A549 treated with Mapracorat at 1 μM for 4 hours (cell line): Measurements from ENCODE around the gene SMYD1. TPM values are rescaled to one million over a fixed set of nuclear protein-coding genes. Genes with fewer than 3 reads are reported as not detected.

Experiments used
- total RNA-seq: library from RNA; stranded (reverse); fragments of 200-300 nt; extraction: Qiagen RNA extraction; gene quantifications from 5 replicates; pipeline ENCODE4 v1.2.3, GENCODE V29; 2022

Gene SMYD1
- total RNA-seq: not detected in 5 replicates

DNA sequence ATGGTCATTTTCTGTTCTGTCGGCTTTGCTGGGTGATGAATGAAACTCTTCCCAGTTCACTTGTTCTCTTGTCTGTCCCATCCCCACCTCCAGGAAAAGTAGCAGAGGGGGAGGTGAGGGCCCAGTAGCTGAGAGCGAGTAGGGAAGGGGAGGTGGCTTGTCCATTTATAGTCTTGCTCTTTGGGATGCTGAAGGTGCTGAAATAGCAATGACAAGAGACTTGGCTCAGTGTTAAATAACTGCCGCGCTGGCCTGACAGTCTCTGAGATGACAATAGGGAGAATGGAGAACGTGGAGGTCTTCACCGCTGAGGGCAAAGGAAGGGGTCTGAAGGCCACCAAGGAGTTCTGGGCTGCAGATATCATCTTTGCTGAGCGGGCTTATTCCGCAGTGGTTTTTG lies at the start of gene SMYD1:
Gene SMYD1 (plus strand): TSS at position 228 of the 400 bp plus-strand sequence. CDS start 40 bp downstream, at position 268.

DNA sequence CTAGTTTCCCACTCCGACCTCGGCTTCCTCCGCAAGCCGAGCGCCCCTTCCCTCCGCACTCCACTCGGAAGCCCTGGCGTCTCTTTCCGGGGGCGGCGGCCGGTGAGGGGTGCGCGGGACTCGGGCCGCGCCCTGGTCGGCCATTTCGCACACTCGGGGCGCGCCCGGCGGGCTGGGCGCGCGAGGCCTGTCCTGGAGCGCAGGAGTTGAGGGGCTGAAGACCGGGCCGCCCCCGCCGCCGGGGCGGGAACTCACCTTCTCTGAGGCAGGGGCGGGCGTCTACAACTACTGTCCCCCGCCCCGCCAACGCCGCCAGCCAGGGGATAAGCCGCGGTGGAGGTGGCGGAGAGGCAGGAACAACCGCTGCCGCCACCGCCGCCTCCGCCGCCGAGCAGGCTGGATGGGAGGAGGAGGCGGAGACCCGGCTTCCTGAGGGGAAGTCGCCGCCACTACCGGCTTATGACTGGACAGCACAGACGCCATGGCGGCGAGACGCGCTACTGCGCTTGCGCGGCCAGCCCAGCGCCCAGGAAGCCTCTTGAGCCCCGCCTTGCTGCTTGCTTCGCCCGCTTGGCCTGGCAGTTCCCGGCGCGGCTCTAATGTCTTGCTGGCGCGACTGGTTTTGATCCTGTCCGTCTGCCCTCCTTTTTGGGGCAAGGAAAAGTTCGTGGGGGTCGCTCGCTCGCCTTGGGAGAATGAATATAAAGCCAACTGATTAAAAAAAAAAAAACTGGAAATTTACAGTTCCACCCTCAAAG lies 12.1 kb upstream of the SMYD1 start, which contains the start of gene KRCC1:
Gene KRCC1 (minus strand): TSS at position 413 of the 758 bp plus-strand sequence. CDS start 27,220 bp downstream, outside the sequence.

DNA sequence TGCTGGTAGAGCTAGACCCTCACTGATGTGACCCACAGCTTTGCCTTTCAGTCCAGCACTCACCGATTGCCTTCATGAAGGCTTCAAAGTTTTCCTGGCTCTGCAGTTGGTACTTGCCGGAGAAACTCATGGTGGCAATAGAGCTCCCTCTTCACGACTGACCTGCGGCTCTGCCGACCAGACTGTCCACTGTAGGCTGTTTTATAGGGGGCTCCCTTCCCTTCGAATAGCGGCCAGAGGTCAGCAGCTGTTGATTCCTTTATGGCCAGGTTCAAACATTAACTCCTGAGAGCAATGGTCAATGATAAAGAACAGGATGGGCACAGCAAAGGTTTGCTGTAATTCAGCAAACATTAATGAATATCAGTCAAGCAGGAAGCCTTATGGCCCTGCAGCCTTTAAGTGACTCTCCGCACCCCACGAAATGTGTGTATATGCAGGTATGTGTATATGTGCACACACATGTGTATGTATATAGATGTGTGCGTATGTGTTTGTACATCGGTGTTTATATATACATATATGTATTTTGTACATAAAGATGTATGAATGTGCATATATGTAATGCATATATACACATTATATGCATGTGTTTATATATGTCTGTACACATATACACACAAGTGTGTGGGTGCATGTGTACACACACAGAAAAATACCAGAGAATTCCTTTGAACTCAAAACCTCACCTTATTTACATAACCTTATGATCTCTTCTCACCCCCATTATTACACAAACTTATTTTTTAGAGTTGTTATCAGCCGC lies 60.4 kb downstream of the SMYD1 start, which contains the start of gene FABP1:
Gene FABP1 (minus strand): TSS at position 175 of the 766 bp plus-strand sequence. CDS start 45 bp downstream, at position 130.

Other genes with a start within 250 kb of the SMYD1 start
- 0.50 to 0.57 TPM in 2 of 5 replicates, not detected in the others for gene RGPD2, start 242.0 kb upstream of the SMYD1 start, total RNA-seq
- gene RNU2-63P, start 51.3 kb upstream of the SMYD1 start, total RNA-seq: not detected in 5 replicates
- 11.2 to 12.5 TPM (median 12.2 TPM) in 5 replicates for gene KRCC1, start 12.0 kb upstream of the SMYD1 start, total RNA-seq
- not detected in 5 replicates for gene FABP1, start 60.2 kb downstream of the SMYD1 start, total RNA-seq
- gene THNSL2, start 102.5 kb downstream of the SMYD1 start, total RNA-seq: not detected in 5 replicates